Stimulated activated CD8-positive, alpha-beta memory T cell treated with anti-CD3 and anti-CD28 coated beads, Interleukin-12 subunit alpha, Interleukin-12 subunit beta, amount 100 ng/mL, for 24 hours (primary cell): ENCODE results near the gene MED8.

Experiments
- DNase-seq: peaks from one replicate; pipeline ENCODE4 v3.0.0-alpha.2; 2020; ENCODE audit errors: extremely low read depth

Gene MED8

GRCh38 chr1:43334453-43335205, 55.0 kb downstream of the MED8 start:
- no peak for DNase-seq
